PFSK-1 (cell line): ENCODE results near the gene ACOT7.

Experiments
- FOXP2 ChIP-seq: optimal IDR thresholded peaks from 2 replicates; pipeline ENCODE3; 2011; ENCODE audit warnings: borderline replicate concordance, control low read depth, inconsistent platforms; ENCODE audit not compliant: insufficient read depth; ENCODE audit errors: extremely low read length, extremely low read depth
- POLR2AphosphoS5 ChIP-seq: IDR thresholded peaks from 2 replicates; pipeline ENCODE4 v1.6.1; 2012; ENCODE audit warnings: low read depth, mild to moderate bottlenecking, control low read depth, low read length, moderate library complexity
- SIN3A ChIP-seq: IDR thresholded peaks from 2 replicates; pipeline ENCODE4 v1.6.1; 2012; ENCODE audit warnings: mild to moderate bottlenecking, low read length, moderate library complexity, borderline replicate concordance; ENCODE audit not compliant: insufficient read depth
- TAF1 ChIP-seq: IDR thresholded peaks from 2 replicates; pipeline ENCODE4 v1.6.1; 2012; ENCODE audit warnings: low read length, control low read depth, borderline replicate concordance; ENCODE audit not compliant: insufficient read depth
- TF ChIP-seq, protein P1 (sequence below), 2 experiments: IDR thresholded peaks; 2 replicates each; pipeline versions ENCODE4 v1.6.1 to v1.8.0; 2011 to 2012; ENCODE audit warnings: low read depth in 2 of 2, low read length in 2 of 2, control low read depth in 1 of 2, inconsistent platforms in 1 of 2, mild to moderate bottlenecking in 1 of 2, moderate library complexity in 1 of 2; ENCODE audit not compliant: insufficient read depth in 1 of 2

Gene ACOT7

DNA sequence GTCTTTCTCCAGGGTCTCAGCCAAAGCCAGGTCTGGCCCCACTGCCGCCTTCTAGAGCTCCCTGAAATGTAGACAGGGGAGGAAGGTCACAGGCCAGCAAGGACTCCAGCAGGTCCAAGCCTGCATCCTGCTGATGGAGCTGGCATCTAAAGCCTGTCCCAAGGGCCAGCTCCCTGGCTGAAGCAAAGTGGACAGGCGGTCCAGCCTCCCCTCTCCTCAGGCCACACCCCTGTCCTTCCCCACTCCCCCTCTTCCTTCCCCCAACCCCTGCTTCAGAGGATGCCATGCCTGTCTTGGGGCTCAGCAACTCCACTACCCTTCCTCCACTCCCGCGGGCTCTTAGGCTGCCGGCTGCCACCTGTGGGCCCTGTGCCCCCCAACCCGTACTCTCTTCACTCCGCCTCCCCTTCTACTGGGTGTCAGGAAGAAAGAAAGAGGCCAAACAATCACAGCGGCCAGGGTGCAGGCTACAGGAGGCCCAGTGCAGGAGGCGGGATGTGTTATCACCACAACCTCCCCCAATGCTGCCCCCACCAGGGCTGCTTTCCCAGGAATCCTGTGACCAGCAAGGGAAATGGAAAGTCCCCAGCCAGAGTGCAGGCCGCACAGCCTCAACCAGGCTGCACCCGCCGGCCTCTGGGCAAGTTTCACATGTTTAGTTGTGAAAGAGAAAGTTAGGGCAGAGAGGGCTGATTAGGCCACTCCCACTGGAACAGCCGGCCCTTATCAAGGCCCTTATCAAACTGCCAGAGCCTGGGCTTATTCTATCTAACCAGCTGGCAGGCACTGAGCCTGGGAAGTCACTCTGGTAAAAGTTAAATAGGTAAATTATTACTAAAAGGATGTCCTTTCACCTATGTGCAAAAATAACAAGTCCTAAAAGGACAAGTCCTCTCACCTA lies 34.1 kb downstream of the ACOT7 start:
- no peak for TF ChIP-seq FOXP2
- no peak for TF ChIP-seq POLR2AphosphoS5
- TF ChIP-seq, protein P1, sequence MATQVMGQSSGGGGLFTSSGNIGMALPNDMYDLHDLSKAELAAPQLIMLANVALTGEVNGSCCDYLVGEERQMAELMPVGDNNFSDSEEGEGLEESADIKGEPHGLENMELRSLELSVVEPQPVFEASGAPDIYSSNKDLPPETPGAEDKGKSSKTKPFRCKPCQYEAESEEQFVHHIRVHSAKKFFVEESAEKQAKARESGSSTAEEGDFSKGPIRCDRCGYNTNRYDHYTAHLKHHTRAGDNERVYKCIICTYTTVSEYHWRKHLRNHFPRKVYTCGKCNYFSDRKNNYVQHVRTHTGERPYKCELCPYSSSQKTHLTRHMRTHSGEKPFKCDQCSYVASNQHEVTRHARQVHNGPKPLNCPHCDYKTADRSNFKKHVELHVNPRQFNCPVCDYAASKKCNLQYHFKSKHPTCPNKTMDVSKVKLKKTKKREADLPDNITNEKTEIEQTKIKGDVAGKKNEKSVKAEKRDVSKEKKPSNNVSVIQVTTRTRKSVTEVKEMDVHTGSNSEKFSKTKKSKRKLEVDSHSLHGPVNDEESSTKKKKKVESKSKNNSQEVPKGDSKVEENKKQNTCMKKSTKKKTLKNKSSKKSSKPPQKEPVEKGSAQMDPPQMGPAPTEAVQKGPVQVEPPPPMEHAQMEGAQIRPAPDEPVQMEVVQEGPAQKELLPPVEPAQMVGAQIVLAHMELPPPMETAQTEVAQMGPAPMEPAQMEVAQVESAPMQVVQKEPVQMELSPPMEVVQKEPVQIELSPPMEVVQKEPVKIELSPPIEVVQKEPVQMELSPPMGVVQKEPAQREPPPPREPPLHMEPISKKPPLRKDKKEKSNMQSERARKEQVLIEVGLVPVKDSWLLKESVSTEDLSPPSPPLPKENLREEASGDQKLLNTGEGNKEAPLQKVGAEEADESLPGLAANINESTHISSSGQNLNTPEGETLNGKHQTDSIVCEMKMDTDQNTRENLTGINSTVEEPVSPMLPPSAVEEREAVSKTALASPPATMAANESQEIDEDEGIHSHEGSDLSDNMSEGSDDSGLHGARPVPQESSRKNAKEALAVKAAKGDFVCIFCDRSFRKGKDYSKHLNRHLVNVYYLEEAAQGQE (IDR thresholded peaks at IDR 0.05; ENCODE audit: insufficient read depth in 1 of 2, low read depth in 2 of 2, low read length in 2 of 2): no peak
- no peak for TF ChIP-seq TAF1

DNA sequence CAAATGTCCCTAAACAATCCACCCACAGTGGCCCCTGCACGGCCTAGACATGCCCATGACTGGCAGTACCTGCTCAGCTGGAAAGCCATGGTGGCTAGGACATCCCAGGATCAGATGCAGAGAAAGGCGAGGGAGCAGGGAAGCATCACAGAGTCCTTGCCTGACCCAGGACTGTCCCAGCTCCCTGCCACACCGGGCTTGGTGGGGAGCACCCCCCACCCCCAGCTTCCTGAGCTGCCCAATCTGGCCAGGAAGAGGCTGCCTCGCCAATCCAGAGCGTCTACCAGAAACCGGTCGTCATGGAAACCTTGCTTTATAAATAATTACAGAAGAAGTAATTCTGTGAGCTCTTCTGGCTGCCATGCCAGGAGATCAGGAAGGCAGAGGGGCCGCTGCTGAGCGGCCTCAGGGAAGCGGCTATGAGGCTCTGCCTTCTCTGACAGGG lies 34.8 kb downstream of the ACOT7 start:
- TF ChIP-seq FOXP2 (no peak), POLR2AphosphoS5 (no peak), TAF1 (no peak), SIN3A (no peak)
- TF ChIP-seq, protein P1 (IDR thresholded peaks at IDR 0.05; ENCODE audit: insufficient read depth in 1 of 2, low read depth in 2 of 2, low read length in 2 of 2): no peak

DNA sequence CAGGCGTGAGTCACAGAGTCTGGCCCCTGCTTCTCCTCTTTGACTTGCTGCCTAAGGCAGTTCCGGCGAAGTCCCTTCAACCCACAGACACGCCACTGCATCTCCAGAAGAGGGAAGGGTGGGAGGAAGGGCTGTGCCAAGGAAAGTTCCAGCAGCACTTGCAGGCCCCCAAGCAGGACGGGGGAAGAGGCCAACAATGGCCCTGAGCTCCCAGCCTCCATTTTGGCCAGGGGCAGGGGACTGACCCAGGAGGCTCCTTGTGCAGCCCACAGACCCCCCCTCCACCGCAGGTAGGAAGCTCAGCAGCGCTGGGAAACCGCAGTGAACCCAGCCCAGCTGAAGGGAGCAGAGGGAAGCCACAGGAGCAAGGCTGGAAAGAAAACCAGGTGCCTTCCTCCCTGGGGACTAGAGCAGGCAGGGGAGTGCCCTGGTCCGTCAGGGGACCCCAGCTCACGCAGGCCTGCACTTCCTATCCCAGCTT lies 35.4 kb downstream of the ACOT7 start:
- no peak for TF ChIP-seq TAF1
- TF ChIP-seq FOXP2: no peak
- TF ChIP-seq, protein P1 (IDR thresholded peaks at IDR 0.05; ENCODE audit: insufficient read depth in 1 of 2, low read depth in 2 of 2, low read length in 2 of 2): no peak
- TF ChIP-seq POLR2AphosphoS5: no peak
- no peak for TF ChIP-seq SIN3A

DNA sequence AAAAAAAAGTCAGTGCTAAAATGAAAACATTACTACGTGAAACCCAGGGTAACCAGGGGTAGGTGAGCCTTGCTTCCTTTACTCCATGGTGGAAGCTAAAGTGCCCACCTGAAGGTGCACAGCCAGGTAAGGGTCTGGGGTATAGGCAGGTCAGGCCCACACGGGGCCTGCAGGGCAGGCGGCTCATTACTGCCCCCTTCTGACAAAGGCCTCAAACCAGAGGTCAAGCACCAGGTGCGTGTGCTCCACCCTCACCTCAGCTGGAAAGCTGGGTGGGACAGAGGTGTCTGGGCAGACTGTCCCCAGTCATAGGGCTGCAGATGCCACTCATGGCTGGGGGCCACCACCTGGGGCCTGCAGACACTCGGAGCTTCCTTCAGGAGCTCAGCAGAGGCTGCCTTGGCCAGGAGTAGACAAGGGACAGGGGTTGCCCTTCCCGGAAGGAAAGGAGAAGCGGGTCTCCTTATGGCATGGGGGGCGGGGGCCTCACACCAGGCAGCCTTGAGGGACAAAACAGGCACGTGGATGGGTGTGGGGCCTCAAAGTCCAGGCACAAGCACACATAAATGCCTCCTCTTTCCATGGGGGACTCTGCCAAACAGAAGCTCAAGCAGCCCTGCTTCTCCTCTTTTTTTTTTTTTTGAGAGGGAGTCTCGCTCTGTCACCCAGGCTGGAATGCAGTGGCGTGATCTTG lies 36.2 kb downstream of the ACOT7 start:
- TF ChIP-seq, protein P1 (IDR thresholded peaks at IDR 0.05; ENCODE audit: insufficient read depth in 1 of 2, low read depth in 2 of 2, low read length in 2 of 2): no peak
- no peak for TF ChIP-seq TAF1
- TF ChIP-seq SIN3A: no peak
- no peak for TF ChIP-seq FOXP2
- no peak for TF ChIP-seq POLR2AphosphoS5
